SK-N-MC (cell line): ENCODE data around the gene ACP3.

Experiments
- DNase-seq: peaks from one replicate; pipeline ENCODE4 v3.0.0-alpha.2; 2011; ENCODE audit warnings: low read depth, low spot score
- H3K27ac ChIP-seq: fragments of 200-600 bp; sonication (generic); 2 replicates; pipeline ENCODE4 v1.5.1; 2016; ENCODE audit warnings: mixed run types
- H3K36me3 ChIP-seq: fragments of 200-600 bp; sonication (generic); 2 replicates; pipeline ENCODE4 v1.6.1; 2017; ENCODE audit warnings: antibody characterized with exemption, low read length, mixed read lengths; ENCODE audit not compliant: insufficient read depth
- H3K4me3 ChIP-seq: fragments of 200-600 bp; sonication (generic); 2 replicates; pipeline ENCODE4 v1.5.1; 2016
- H3K9ac ChIP-seq: fragments of 200-600 bp; sonication (generic); 2 replicates; pipeline ENCODE4 v1.8.0; 2017; ENCODE audit warnings: mixed run types, mixed read lengths; ENCODE audit not compliant: insufficient read length
- H3K9me3 ChIP-seq: fragments of 200-600 bp; sonication (generic); 2 replicates; pipeline ENCODE4 v1.6.1; 2017; ENCODE audit warnings: low read depth, mild to moderate bottlenecking, antibody characterized with exemption, low read length, moderate library complexity, mixed read lengths
- EZH2 ChIP-seq: fragments of 200-600 bp; sonication (generic); IDR thresholded peaks from one replicate; pipeline ENCODE4 v1.6.1; 2017; ENCODE audit warnings: antibody characterized with exemption
- FOXP2 ChIP-seq: optimal IDR thresholded peaks from 2 replicates; pipeline ENCODE3; 2011; ENCODE audit warnings: mild to moderate bottlenecking, moderate library complexity; ENCODE audit not compliant: insufficient read depth; ENCODE audit errors: extremely low read length, control extremely low read depth
- POLR2AphosphoS5 ChIP-seq: IDR thresholded peaks from 2 replicates; pipeline ENCODE4 v1.6.1; 2012; ENCODE audit warnings: mild to moderate bottlenecking, low read depth, low read length, borderline replicate concordance

Gene ACP3

DNA sequence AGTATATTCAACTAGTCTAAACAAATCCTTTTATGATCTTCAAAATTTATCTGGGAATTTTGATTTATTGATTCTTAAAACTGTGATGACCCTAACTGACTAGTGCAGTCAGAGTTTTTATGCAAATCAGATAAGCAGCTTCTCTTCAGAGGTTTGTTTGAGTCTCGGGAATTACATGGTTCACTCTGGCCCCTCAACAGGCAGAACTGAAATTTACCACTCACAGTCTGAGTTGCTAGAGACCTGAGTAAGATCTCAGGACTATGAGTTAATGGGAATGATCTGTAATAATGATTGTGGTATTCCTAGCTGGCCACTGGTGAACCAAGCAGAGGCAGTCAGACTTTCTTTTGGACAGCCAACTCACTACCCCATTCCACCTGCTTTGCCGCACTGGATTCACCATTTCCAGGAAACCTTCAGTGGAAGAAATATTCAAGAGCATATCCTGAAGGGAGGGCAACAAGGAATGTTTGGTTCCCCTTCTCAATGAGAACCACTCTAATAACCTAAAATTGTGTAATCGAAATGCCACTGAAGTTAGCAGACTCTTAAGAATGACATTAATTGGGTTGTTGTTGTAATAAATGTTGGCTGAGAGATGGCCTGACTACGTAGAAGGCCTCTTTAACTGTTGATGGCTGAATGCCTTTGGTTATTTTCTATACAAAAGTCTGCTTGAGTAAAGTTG lies 88.5 kb downstream of the ACP3 start:
- Histone ChIP-seq H3K9me3 (no peaks in the 10 kb centered on the region), H3K27ac (no peak overlapping the region), H3K36me3 (no peaks in the 10 kb centered on the region), H3K4me3 (no peak overlapping the region), H3K9ac (no peak overlapping the region)
- TF ChIP-seq EZH2 (no peak), POLR2AphosphoS5 (no peak), FOXP2 (no peak)
- DNase-seq, result no peak

DNA sequence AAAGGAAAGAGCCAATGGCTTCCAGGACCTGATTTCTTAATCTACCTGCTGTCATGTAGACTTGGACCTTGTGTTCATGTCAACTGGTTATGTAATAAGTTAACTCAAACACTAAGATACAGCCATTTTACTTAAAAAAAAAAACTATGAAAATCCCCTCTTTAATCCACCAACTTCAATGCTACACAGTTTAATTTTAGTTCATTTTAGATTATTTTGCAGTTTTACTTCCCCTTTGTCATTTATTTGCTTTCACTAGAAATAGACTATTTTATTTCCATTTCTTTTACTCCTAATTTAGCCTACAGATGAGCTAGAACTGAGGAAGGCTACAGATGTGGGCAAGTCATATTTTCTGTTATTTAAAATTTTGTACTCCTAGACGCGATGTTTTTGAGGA lies 89.4 kb downstream of the ACP3 start:
- H3K27ac ChIP-seq, result no peak overlapping the region
- no peaks in the 10 kb centered on the region for H3K36me3 ChIP-seq
- H3K9ac ChIP-seq, result no peak overlapping the region
- TF ChIP-seq FOXP2 (no peak), POLR2AphosphoS5 (no peak), EZH2 (no peak)
- H3K4me3 ChIP-seq, result no peak overlapping the region
- H3K9me3 ChIP-seq, result no peaks in the 10 kb centered on the region
- DNase-seq, result no peak

DNA sequence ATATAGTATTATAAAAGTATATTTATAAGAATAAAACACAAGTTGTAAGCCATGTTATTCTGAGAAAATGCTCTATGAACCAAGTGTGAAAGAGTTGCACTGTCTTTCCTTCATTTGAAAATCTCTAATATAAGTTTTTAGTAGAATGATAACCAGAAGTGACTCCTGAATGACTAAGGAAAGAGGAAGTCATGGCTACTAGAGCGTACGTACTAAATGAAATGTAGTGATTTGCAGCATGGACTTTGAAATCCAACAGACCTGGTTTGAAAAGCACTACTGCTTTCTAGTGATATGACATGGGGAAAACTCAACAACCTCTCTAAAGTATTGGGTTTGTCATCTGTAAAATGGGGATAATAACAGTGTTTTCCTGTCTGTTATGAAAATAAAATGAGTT lies 89.8 kb downstream of the ACP3 start:
- no peaks in the 10 kb centered on the region for H3K9me3 ChIP-seq
- H3K27ac ChIP-seq, result no peak overlapping the region
- no peak for DNase-seq
- H3K9ac ChIP-seq, result no peak overlapping the region
- no peak for TF ChIP-seq POLR2AphosphoS5
- no peak for TF ChIP-seq EZH2
- TF ChIP-seq FOXP2, result no peak
- H3K4me3 ChIP-seq, result no peak overlapping the region
- H3K36me3 ChIP-seq, result no peaks in the 10 kb centered on the region
